ENCODE results near the gene PNKD. TPM values are rescaled to one million over a fixed set of nuclear protein-coding genes. Genes with fewer than 3 reads are reported as not detected.

The PNKD gene
- polyA plus RNA-seq, 2 of the 4 experiments (the other 2 are of a cell fraction), result 46.2 to 51.7 TPM

- no peak for FAIRE-seq
- Histone ChIP-seq H3K27ac (no peak overlapping the region), H3K4me3 (no peak overlapping the region), H3K4me1 (peaks cover 9% of the 10 kb centered on the region; the same call in 2 of the 3 replicates), H3K4me2 (no peak overlapping the region), H3K9me3 (no peaks in the 10 kb centered on the region)
- WGBS (ENCODE audit: missing lambda C conversion rate), result 97% methylated on average over 8 of the region's 14 CpGs
- ChIA-PET CTCF (interaction anchor here (0.6 to 8.1 kb wide), 4 partner anchors 7 to 183 kb away, joined by 3 to 105 read pairs (median 8); partner anchors contain the start of genes AAMP, PNKD and TMBIM1), POLR2A (no interaction called here)
- no peak for DNase-seq (ENCODE audit: low read depth in 1 of 2, low spot score in 1 of 2)
- no peak for ATAC-seq
- TF ChIP-seq TP53 (CRISPR knock-in tag; IDR thresholded peaks at IDR 0.05), result no peak
- no peak for TF ChIP-seq RNF2 (IDR thresholded peaks at IDR 0.05; ENCODE audit: borderline replicate concordance, low read depth)
- no peak for TF ChIP-seq POLR2A (IDR thresholded peaks at IDR 0.05; ENCODE audit: low read length)
- TF ChIP-seq POLR2AphosphoS2 (conservative IDR thresholded peaks at IDR 0.05; ENCODE audit: low read length), result no peak
- no peak for TF ChIP-seq GATA3 (IDR thresholded peaks at IDR 0.05; ENCODE audit: borderline replicate concordance)
- TF ChIP-seq ESRRA (IDR thresholded peaks at IDR 0.05; ENCODE audit: borderline replicate concordance, low read length), result no peak
- no peak for TF ChIP-seq MAX (IDR thresholded peaks at IDR 0.05)
- TF ChIP-seq RARB (CRISPR knock-in tag; IDR thresholded peaks at IDR 0.05), result no peak
- TF ChIP-seq ZFP36 (IDR thresholded peaks at IDR 0.05; ENCODE audit: borderline replicate concordance, partially characterized antibody), result no peak
- TF ChIP-seq BCL3 (IDR thresholded peaks at IDR 0.05), result no peak
- TF ChIP-seq NPAS2 (CRISPR knock-in tag; IDR thresholded peaks at IDR 0.05; ENCODE audit: borderline replicate concordance), result no peak
- no peak for TF ChIP-seq KDM5A (IDR thresholded peaks at IDR 0.05)
- no peak for TF ChIP-seq TFCP2L1 (CRISPR knock-in tag; IDR thresholded peaks at IDR 0.05)
- TF ChIP-seq BHLHE40 (IDR thresholded peaks at IDR 0.05; ENCODE audit: low read depth, low read length), result no peak
- TF ChIP-seq HMGXB4 (CRISPR knock-in tag; IDR thresholded peaks at IDR 0.05; ENCODE audit: borderline replicate concordance), result no peak
Observed at GRCh38 chr2:218280260-218280870, 10.0 kb downstream of the PNKD start.

- DNase-seq (ENCODE audit: low read depth in 1 of 2, low spot score in 1 of 2) (no peak), FAIRE-seq (no peak), ATAC-seq (no peak)
- WGBS (ENCODE audit: missing lambda C conversion rate), result 74% methylated on average over 3 of the region's 3 CpGs
- H3K9me3 ChIP-seq, result no peaks in the 10 kb centered on the region
- no peak overlapping the region for H3K4me3 ChIP-seq
- H3K4me2 ChIP-seq, result no peak overlapping the region
- H3K4me1 ChIP-seq, result peaks cover 18% of the 10 kb centered on the region
- ChIA-PET CTCF (interaction anchor here (1.2 to 8.1 kb wide), 3 partner anchors 9 to 75 kb away, joined by 4 to 105 read pairs (median 12); partner anchors contain the start of genes AAMP, CATIP, PNKD and TMBIM1), POLR2A (no interaction called here)
- no peak overlapping the region for H3K27ac ChIP-seq
- TF ChIP-seq FOSL2 (IDR thresholded peaks at IDR 0.05), result no peak
- TF ChIP-seq FOSL2 (CRISPR knock-in tag; IDR thresholded peaks at IDR 0.05), result no peak
- TF ChIP-seq EHF (CRISPR knock-in tag; IDR thresholded peaks at IDR 0.05), result no peak
- TF ChIP-seq JUNB (IDR thresholded peaks at IDR 0.05), result no peak
- no peak for TF ChIP-seq ATOH8 (CRISPR knock-in tag; IDR thresholded peaks at IDR 0.05; ENCODE audit: low read depth)
- TF ChIP-seq HOXB13 (CRISPR knock-in tag; IDR thresholded peaks at IDR 0.05; ENCODE audit: low read depth), result no peak
- no peak for TF ChIP-seq HMGXB4 (CRISPR knock-in tag; IDR thresholded peaks at IDR 0.05; ENCODE audit: borderline replicate concordance)
- no peak for TF ChIP-seq TP53 (CRISPR knock-in tag; IDR thresholded peaks at IDR 0.05)
- TF ChIP-seq JUN (IDR thresholded peaks at IDR 0.05), result no peak
- no peak for TF ChIP-seq CHD2 (IDR thresholded peaks at IDR 0.05; ENCODE audit: low read length, partially characterized antibody)
- no peak for TF ChIP-seq ZNF302 (CRISPR knock-in tag; IDR thresholded peaks at IDR 0.05)
- TF ChIP-seq ZFP36 (IDR thresholded peaks at IDR 0.05; ENCODE audit: borderline replicate concordance, partially characterized antibody), result no peak
- TF ChIP-seq BCL3 (IDR thresholded peaks at IDR 0.05), result no peak
- TF ChIP-seq TFCP2L1 (CRISPR knock-in tag; IDR thresholded peaks at IDR 0.05), result no peak
- no peak for TF ChIP-seq MAZ (IDR thresholded peaks at IDR 0.05; ENCODE audit: borderline replicate concordance, low read depth, low read length)
- no peak for TF ChIP-seq CEBPB (IDR thresholded peaks at IDR 0.05)
- TF ChIP-seq BHLHE40 (IDR thresholded peaks at IDR 0.05; ENCODE audit: low read depth, low read length), result no peak
- no peak for TF ChIP-seq CTCF (IDR thresholded peaks at IDR 0.05)
Observed at GRCh38 chr2:218281449-218281848, 11.1 kb downstream of the PNKD start.
